ENCODE measurements around the gene INSYN2A.

The INSYN2A gene

GRCh38 chr10:127148933-127149220, 47.5 kb downstream of the INSYN2A start:
- in situ Hi-C loops (cut with MboI; ENCODE audit: low sequenced_read_pairs, unreplicated experiment), result no loop called here
- TF ChIP-seq CTCF (IDR thresholded peaks at IDR 0.05; ENCODE audit: borderline replicate concordance, control extremely low read depth, extremely low read depth, insufficient read depth, missing control alignments), result no peak
- no peak for DNase-seq (ENCODE audit: low spot score)

DNA sequence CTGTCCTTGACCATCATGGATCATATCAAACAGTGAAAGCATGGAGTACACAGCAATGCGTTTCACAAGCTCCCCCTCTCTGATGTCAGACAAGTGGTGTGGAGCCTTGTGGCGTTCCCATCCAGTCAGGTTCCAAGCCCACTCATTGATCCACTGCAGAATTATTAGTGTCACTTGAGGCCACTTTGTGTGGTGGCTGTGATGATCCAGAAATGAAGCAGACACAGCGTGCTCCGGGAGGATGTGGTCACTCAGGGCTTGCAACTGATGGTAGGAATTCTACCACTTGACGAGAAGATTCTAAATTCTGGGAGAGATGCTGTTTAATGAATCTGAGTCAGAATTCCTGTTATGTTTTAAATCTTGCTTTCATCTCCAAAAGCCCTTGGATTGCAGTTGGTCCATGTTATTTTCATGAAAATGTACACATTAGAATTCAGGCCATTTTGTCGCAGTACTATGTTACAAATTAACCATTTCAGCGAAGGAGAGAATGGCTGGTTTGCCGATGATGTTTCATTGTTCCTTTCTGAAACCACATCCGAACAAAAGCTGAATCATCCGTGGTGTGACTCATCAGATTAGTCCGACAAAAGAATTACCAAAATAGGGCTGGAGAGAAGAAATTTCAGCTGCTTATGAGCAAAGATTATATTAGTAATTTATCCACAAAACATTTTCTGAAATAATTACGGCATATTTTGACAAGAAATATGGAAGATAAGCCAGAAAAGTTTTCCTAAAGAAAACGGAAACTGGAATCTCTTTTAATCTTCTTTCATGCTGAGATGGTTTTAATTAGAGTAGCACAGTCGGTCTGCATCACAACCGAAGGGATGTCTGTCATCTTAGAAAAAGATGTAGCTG, 48.1 kb downstream of the INSYN2A start:
- TF ChIP-seq CTCF (IDR thresholded peaks at IDR 0.05; ENCODE audit: borderline replicate concordance, control extremely low read depth, extremely low read depth, insufficient read depth, missing control alignments), result no peak
- in situ Hi-C loops (cut with MboI; ENCODE audit: low sequenced_read_pairs, unreplicated experiment), result no loop called here
- DNase-seq (ENCODE audit: low spot score), result no peak

DNA sequence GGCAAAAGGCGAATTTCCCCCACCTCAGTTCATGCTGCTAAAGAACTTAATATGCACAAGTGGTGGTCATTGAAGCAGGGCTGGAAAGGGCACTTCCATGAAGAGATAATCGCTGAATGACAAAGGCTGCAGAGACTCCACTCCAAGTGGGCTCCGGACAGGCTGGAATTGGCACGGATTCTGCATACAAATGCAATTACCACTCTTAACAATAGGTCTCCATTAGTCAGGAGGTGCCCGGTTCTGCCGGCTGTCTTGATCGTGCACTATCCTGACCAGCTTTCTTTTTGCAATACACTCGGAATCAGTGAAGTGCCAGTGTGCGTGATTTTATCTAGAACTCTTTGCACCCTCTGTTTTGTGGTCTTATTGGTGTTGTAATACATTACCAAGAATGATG, 49.7 kb downstream of the INSYN2A start:
- TF ChIP-seq CTCF (IDR thresholded peaks at IDR 0.05; ENCODE audit: borderline replicate concordance, control extremely low read depth, extremely low read depth, insufficient read depth, missing control alignments), result no peak
- in situ Hi-C loops (cut with MboI; ENCODE audit: low sequenced_read_pairs, unreplicated experiment), result no loop called here
- no peak for DNase-seq (ENCODE audit: low spot score)
